Sigmoid colon (tissue), 4 donors: ENCODE measurements around the gene UBE2H.

Experiments
- EP300 ChIP-seq, 4 donors: sonication (generic); formaldehyde crosslinking; IDR thresholded peaks; one replicate each; pipeline ENCODE4 v1.6.1; 2017; ENCODE audit warnings: antibody characterized with exemption in 4 of 4
- POLR2AphosphoS5 ChIP-seq, 4 donors: sonication (generic); formaldehyde crosslinking; IDR thresholded peaks; one replicate each; pipeline ENCODE4 v1.6.1; 2017; ENCODE audit warnings: antibody characterized with exemption in 4 of 4
- TF ChIP-seq, protein P1 (sequence below), 4 experiments: fragments of 450-650 bp in 3 of 4; fragments of 200-600 bp in 1 of 4; IDR thresholded peaks; one replicate each; pipeline ENCODE4 v1.5.1; 2016 to 2019; ENCODE audit warnings: antibody characterized with exemption in 4 of 4, mild to moderate bottlenecking in 3 of 4, moderate library complexity in 2 of 4

DNA sequence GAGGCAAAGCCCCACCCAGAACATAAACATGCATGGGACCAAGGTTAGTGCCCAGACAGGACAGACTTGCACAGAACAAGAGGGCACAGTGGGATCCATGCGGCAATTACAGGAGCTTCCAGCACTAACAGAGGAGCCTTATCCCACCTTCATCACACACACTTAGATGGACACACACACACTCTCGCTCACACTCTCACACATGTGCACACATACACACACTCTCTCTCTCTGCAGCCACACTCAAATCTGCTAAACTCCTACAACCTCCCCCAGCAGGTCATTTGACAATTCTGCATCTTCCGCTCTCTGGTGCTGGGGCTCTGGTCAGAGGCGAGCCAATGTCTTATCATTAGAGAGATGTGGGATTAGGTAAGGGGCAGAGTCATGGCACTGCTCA lies 120.5 kb downstream of the UBE2H start:
- TF ChIP-seq POLR2AphosphoS5 (IDR thresholded peaks at IDR 0.05): no peak
- TF ChIP-seq, protein P1, sequence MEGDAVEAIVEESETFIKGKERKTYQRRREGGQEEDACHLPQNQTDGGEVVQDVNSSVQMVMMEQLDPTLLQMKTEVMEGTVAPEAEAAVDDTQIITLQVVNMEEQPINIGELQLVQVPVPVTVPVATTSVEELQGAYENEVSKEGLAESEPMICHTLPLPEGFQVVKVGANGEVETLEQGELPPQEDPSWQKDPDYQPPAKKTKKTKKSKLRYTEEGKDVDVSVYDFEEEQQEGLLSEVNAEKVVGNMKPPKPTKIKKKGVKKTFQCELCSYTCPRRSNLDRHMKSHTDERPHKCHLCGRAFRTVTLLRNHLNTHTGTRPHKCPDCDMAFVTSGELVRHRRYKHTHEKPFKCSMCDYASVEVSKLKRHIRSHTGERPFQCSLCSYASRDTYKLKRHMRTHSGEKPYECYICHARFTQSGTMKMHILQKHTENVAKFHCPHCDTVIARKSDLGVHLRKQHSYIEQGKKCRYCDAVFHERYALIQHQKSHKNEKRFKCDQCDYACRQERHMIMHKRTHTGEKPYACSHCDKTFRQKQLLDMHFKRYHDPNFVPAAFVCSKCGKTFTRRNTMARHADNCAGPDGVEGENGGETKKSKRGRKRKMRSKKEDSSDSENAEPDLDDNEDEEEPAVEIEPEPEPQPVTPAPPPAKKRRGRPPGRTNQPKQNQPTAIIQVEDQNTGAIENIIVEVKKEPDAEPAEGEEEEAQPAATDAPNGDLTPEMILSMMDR (IDR thresholded peaks at IDR 0.05): no peak
- TF ChIP-seq EP300 (IDR thresholded peaks at IDR 0.05): no peak
